22Rv1 (cell line): ENCODE results near the gene SRPK1.

Experiments used
- CTCF ChIP-seq: fragments of 450-650 bp; IDR thresholded peaks from 2 replicates; pipeline ENCODE4 v1.5.1; 2017; ENCODE audit warnings: mild to moderate bottlenecking
- ZFX ChIP-seq: fragments of 450-650 bp; IDR thresholded peaks from 2 replicates; pipeline ENCODE4 v1.6.1; 2017; ENCODE audit warnings: antibody characterized with exemption, borderline replicate concordance

GRCh38 chr6:35788423-35788982 is 132.4 kb downstream of the SRPK1 start:
- TF ChIP-seq CTCF: no peak
- TF ChIP-seq ZFX: no peak
